Fibroblast of pulmonary artery (primary cell): ENCODE measurements around the gene CAGE1.
"Not testable (repeated sequence)": the region's sequence is repeated elsewhere in the genome, so short reads cannot be mapped to it uniquely, and the experiment has no call there.

ENCODE experiments used
- DNase-seq: peaks from one replicate; pipeline ENCODE4 v3.0.0-alpha.2; 2010; ENCODE audit warnings: low read depth
- H3K4me3 ChIP-seq: replicated peaks from 2 replicates; pipeline ENCODE4 v1.5.1; 2011; ENCODE audit warnings: low read depth, mild to moderate bottlenecking, control low read depth, low read length, moderate library complexity
- CTCF ChIP-seq: IDR thresholded peaks from 2 replicates; pipeline ENCODE4 v1.5.1; 2011; ENCODE audit warnings: mild to moderate bottlenecking, control low read depth, low read length, inconsistent platforms; ENCODE audit errors: missing control alignments

The CAGE1 gene

GRCh38 chr6:7339007-7339732, 50.4 kb downstream of the CAGE1 start:
- H3K4me3 ChIP-seq = not testable (repeated sequence)
- TF ChIP-seq CTCF = peak; percentile 53
- peak; percentile 32 for DNase-seq

- no peak overlapping the region for H3K4me3 ChIP-seq
- TF ChIP-seq CTCF = no peak
- DNase-seq = no peak
Observed at GRCh38 chr6:7338031-7338430, 51.5 kb downstream of the CAGE1 start.

GRCh38 chr6:7335519-7335918, 54.0 kb downstream of the CAGE1 start:
- no peak overlapping the region for H3K4me3 ChIP-seq
- TF ChIP-seq CTCF = no peak
- DNase-seq = no peak

- TF ChIP-seq CTCF = no peak
- H3K4me3 ChIP-seq = no peak overlapping the region
- no peak for DNase-seq
Observed at GRCh38 chr6:7334685-7335084, 54.9 kb downstream of the CAGE1 start.

- TF ChIP-seq CTCF = no peak
- DNase-seq = no peak
Observed at GRCh38 chr6:7332090-7332745, 57.3 kb downstream of the CAGE1 start.

GRCh38 chr6:7331452-7331851, 58.1 kb downstream of the CAGE1 start:
- no peak overlapping the region for H3K4me3 ChIP-seq
- no peak for TF ChIP-seq CTCF
- no peak for DNase-seq

More at GRCh38 chr6:7332090-7332745, 57.3 kb downstream of the CAGE1 start:
- no peak overlapping the region for H3K4me3 ChIP-seq
